Hepatocyte (in vitro differentiated cells): Measurements from ENCODE around the gene HM13. TPM values are rescaled to one million over a fixed set of nuclear protein-coding genes. Genes with fewer than 3 reads are reported as not detected.

Source experiments
- DNase-seq: peaks from one replicate; pipeline ENCODE4 v3.0.0-alpha.2; 2016; ENCODE audit warnings: low spot score
- H2AFZ ChIP-seq: fragments of 200-600 bp; sonication (generic); 2 replicates; pipeline ENCODE4 v1.6.0; 2016; ENCODE audit warnings: antibody characterized with exemption, mild to moderate bottlenecking
- H3K27ac ChIP-seq: fragments of 200-600 bp; sonication (generic); 2 replicates; pipeline ENCODE4 v1.5.1; 2016; ENCODE audit warnings: mild to moderate bottlenecking
- H3K27me3 ChIP-seq: fragments of 200-600 bp; sonication (generic); 2 replicates; pipeline ENCODE4 v1.6.1; 2016
- H3K36me3 ChIP-seq: fragments of 200-600 bp; sonication (generic); replicated peaks from 2 replicates; pipeline ENCODE4 v1.5.1; 2016; ENCODE audit warnings: low read depth; ENCODE audit not compliant: insufficient read depth
- H3K4me1 ChIP-seq: fragments of 200-600 bp; sonication (generic); 2 replicates; pipeline ENCODE4 v1.5.1; 2016; ENCODE audit warnings: mild to moderate bottlenecking, moderate library complexity; ENCODE audit not compliant: insufficient read depth
- H3K4me2 ChIP-seq: fragments of 200-600 bp; sonication (generic); 2 replicates; pipeline ENCODE4 v1.6.0; 2016
- H3K4me3 ChIP-seq: fragments of 200-600 bp; sonication (generic); 2 replicates; pipeline ENCODE4 v1.5.1; 2016; ENCODE audit warnings: mild to moderate bottlenecking
- H3K79me2 ChIP-seq: fragments of 200-600 bp; sonication (generic); 2 replicates; pipeline ENCODE4 v1.6.0; 2017; ENCODE audit warnings: mild to moderate bottlenecking
- H3K9me2 ChIP-seq: fragments of 200-600 bp; sonication (generic); replicated peaks from 2 replicates; pipeline ENCODE4 v1.6.0; 2017; ENCODE audit warnings: mild to moderate bottlenecking; ENCODE audit not compliant: insufficient read depth
- H3K9me3 ChIP-seq: fragments of 200-600 bp; sonication (generic); 2 replicates; pipeline ENCODE4 v1.5.1; 2016; ENCODE audit warnings: low read depth, mild to moderate bottlenecking
- H4K20me1 ChIP-seq: fragments of 200-600 bp; sonication (generic); 2 replicates; pipeline ENCODE4 v1.6.0; 2016; ENCODE audit warnings: mild to moderate bottlenecking; ENCODE audit not compliant: insufficient read depth, poor library complexity, severe bottlenecking
- CTCF ChIP-seq: fragments of 200-600 bp; sonication (generic); IDR thresholded peaks from 2 replicates; pipeline ENCODE4 v1.5.1; 2016; ENCODE audit warnings: antibody characterized with exemption, mild to moderate bottlenecking; ENCODE audit not compliant: poor library complexity
- EZH2 ChIP-seq: fragments of 200-600 bp; sonication (generic); IDR thresholded peaks from 2 replicates; pipeline ENCODE4 v1.6.1; 2016; ENCODE audit warnings: antibody characterized with exemption, mild to moderate bottlenecking, borderline replicate concordance
- EZH2phosphoT487 ChIP-seq: fragments of 200-600 bp; sonication (generic); IDR thresholded peaks from one replicate; pipeline ENCODE4 v1.6.1; 2018; ENCODE audit warnings: antibody characterized with exemption, mild to moderate bottlenecking, low read depth, moderate library complexity; ENCODE audit not compliant: unreplicated experiment, severe bottlenecking
- WGBS: methylation state at CpG from one replicate; pipeline ENCODE4 v1.1.6; 2016; ENCODE audit warnings: low lambda C conversion rate; ENCODE audit errors: missing lambda C conversion rate; 5-methylcytosine and 5-hydroxymethylcytosine counted together
- polyA plus RNA-seq: library from polyadenylated mRNA; unstranded; fragments of >200 nt; fragmentation: Nextera tagmentation; extraction: Ambion mirVana; gene quantifications from 2 replicates; pipeline ENCODE4 v1.2.1, GENCODE V29; 2016
- total RNA-seq: library from RNA; depleted of rRNA; stranded (reverse); fragments of >200 nt; gene quantifications from 2 replicates; pipeline ENCODE4 v1.2.3, GENCODE V29; 2014

Gene HM13
- total and polyA plus RNA-seq, 2 experiments from 2014 or later = 219 to 461 TPM

GRCh38 chr20:31473331-31474096 lies 40.7 kb upstream of the HM13 start:
- no peak for TF ChIP-seq CTCF
- no peak for TF ChIP-seq EZH2
- TF ChIP-seq EZH2phosphoT487 = no peak
- 77% methylated on average over 5 of the region's 5 CpGs for WGBS
- H3K27ac ChIP-seq = no peak overlapping the region
- H3K27me3 ChIP-seq = peaks cover 14% of the 10 kb centered on the region
- no peaks in the 10 kb centered on the region for H3K9me3 ChIP-seq
- no peaks in the 10 kb centered on the region for H4K20me1 ChIP-seq
- H3K4me1 ChIP-seq = no peaks in the 10 kb centered on the region
- no peak overlapping the region for H3K4me2 ChIP-seq
- no peak for DNase-seq
- no peaks in the 10 kb centered on the region for H3K36me3 ChIP-seq
- H3K9me2 ChIP-seq = no peaks in the 10 kb centered on the region
- H3K79me2 ChIP-seq = no peaks in the 10 kb centered on the region
- H2AFZ ChIP-seq = no peak overlapping the region
- no peak overlapping the region for H3K4me3 ChIP-seq

DNA sequence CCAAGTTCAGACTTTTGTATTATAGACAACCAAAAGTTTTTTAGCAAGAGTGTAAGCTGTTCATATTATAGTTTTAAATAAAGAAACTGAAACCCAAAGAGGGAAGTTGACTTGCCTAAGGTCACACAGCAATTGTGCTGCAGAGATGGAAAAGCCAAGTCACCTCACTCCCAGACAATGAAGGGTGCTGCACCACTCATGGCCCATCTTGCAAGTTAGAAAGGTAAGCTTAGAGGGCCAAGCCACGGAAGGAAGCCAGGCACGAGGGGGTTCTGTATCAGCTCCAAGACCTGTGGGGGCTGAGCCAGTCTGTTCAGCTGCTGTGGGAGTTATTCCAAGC lies 40.2 kb upstream of the HM13 start:
- Histone ChIP-seq H3K9me3 (no peaks in the 10 kb centered on the region), H4K20me1 (no peaks in the 10 kb centered on the region), H3K9me2 (no peaks in the 10 kb centered on the region), H3K36me3 (no peaks in the 10 kb centered on the region), H3K4me1 (no peaks in the 10 kb centered on the region), H3K27me3 (peaks cover 14% of the 10 kb centered on the region), H3K79me2 (no peaks in the 10 kb centered on the region), H3K4me3 (no peak overlapping the region), H3K27ac (no peak overlapping the region), H2AFZ (no peak overlapping the region), H3K4me2 (no peak overlapping the region)
- WGBS = 32% methylated on average over 2 of the region's 2 CpGs
- DNase-seq = no peak
- no peak for TF ChIP-seq EZH2phosphoT487
- TF ChIP-seq EZH2 = no peak
- TF ChIP-seq CTCF = no peak

DNA sequence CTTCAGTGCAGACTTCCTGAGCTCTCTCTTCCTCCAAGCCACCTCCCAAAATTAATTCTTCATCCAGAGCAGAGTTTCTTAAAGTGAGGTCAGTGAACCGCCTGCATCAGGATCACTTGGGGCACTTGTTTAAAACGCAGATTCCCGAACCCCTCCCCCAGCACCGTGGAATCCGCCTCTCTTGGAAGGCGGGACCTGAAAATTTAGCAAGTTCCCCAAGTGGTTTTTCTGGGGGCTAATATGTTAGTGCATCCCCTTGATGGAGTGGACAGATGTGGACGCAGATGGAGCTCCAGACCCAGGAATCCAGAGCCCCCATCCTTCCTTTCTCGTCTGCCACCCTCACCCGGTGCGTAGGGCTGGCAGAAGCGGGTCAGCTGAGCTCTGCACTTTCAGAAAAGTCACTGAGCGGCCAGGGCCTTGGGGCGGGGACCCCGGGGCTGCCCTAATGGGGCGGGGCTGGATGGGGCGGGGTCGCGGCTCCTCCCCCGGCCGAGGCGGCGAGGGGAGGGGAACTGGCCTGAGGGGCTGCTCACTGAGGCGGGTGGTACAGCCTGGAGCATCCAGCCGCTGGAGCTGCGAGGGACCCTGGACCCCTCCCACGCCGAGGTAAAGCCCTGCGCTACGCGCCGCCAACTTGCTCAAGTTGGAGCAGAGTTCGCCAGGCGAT lies 39.3 kb upstream of the HM13 start, which contains the start of the genes DEFB124 and REM1:
TSS of gene DEFB124 (minus strand) at position 370 of the 670 bp plus-strand sequence. CDS start 2,114 bp downstream, outside the sequence.
TSS of gene REM1 (plus strand) at position 531 of the 670 bp plus-strand sequence. CDS start 1,158 bp downstream, outside the sequence.
- no peaks in the 10 kb centered on the region for H3K36me3 ChIP-seq

More for the DNA sequence above, 39.3 kb upstream of the HM13 start, which contains the start of the genes DEFB124 and REM1:
- Histone ChIP-seq H3K4me2 (peak within 1 kb of the TSS; percentile 65), H3K9me3 (no peaks in the 10 kb centered on the region), H3K27ac (no peak within 1 kb of the TSS), H2AFZ (no peak within 1 kb of the TSS), H3K4me3 (no peak within 1 kb of the TSS), H3K9me2 (no peaks in the 10 kb centered on the region), H3K27me3 (peaks cover 14% of the 10 kb centered on the region), H3K79me2 (no peaks in the 10 kb centered on the region), H4K20me1 (no peaks in the 10 kb centered on the region), H3K4me1 (no peaks in the 10 kb centered on the region)
- DNase-seq = no peak
- 70% methylated on average over 27 of the region's 33 CpGs for WGBS
- TF ChIP-seq EZH2 = no peak
- TF ChIP-seq CTCF = no peak
- no peak for TF ChIP-seq EZH2phosphoT487
